Fibroblast of skin of scalp (primary cell): Measurements from ENCODE around the gene DNAJA4.
"Not testable (repeated sequence)": the region's sequence is repeated elsewhere in the genome, so short reads cannot be mapped to it uniquely, and the experiment has no call there.

Source experiments
- DNase-seq: peaks from one replicate; pipeline ENCODE4 v3.0.0-alpha.2; 2013

The DNAJA4 gene

GRCh38 chr15:78244101-78244500 is 20.3 kb upstream of the DNAJA4 start:
- no peak for DNase-seq

- no peak for DNase-seq
Observed at GRCh38 chr15:78244893-78245292, 19.5 kb upstream of the DNAJA4 start.

GRCh38 chr15:78245392-78245791 is 19.0 kb upstream of the DNAJA4 start:
- DNase-seq: not testable (repeated sequence)

GRCh38 chr15:78245976-78246620 is 18.3 kb upstream of the DNAJA4 start:
- not testable (repeated sequence) for DNase-seq

GRCh38 chr15:78247911-78248310 is 16.5 kb upstream of the DNAJA4 start:
- DNase-seq: no peak

GRCh38 chr15:78249131-78249530 is 15.2 kb upstream of the DNAJA4 start:
- no peak for DNase-seq

GRCh38 chr15:78251136-78251535 is 13.2 kb upstream of the DNAJA4 start:
- DNase-seq: no peak

GRCh38 chr15:78255421-78256043 is 8.8 kb upstream of the DNAJA4 start:
- DNase-seq: no peak

- DNase-seq: no peak
Observed at GRCh38 chr15:78256044-78256437, 8.3 kb upstream of the DNAJA4 start.

- DNase-seq: no peak
Observed at GRCh38 chr15:78257681-78258080, 6.7 kb upstream of the DNAJA4 start.

- DNase-seq: no peak
Observed at GRCh38 chr15:78259232-78259631, 5.1 kb upstream of the DNAJA4 start.

GRCh38 chr15:78260489-78260888 is 3.9 kb upstream of the DNAJA4 start:
- DNase-seq: no peak

GRCh38 chr15:78261062-78261461 is 3.3 kb upstream of the DNAJA4 start:
- no peak for DNase-seq

- no peak for DNase-seq
Observed at GRCh38 chr15:78263351-78263781, 996 bp upstream of the DNAJA4 start.

GRCh38 chr15:78263907-78264303 is 457 bp upstream of the DNAJA4 start:
- DNase-seq: no peak

- DNase-seq: no peak
Observed at GRCh38 chr15:78265137-78265460, 737 bp downstream of the DNAJA4 start.

- DNase-seq: peak; percentile 31
Observed at GRCh38 chr15:78265752-78266224, 1.4 kb downstream of the DNAJA4 start.

- no peak for DNase-seq
Observed at GRCh38 chr15:78266229-78266628, 1.9 kb downstream of the DNAJA4 start.

- DNase-seq: no peak
Observed at GRCh38 chr15:78266806-78267205, 2.4 kb downstream of the DNAJA4 start.

- DNase-seq: no peak
Observed at GRCh38 chr15:78272316-78272715, 8.0 kb downstream of the DNAJA4 start.

- no peak for DNase-seq
Observed at GRCh38 chr15:78272776-78273175, 8.4 kb downstream of the DNAJA4 start.

- DNase-seq: no peak
Observed at GRCh38 chr15:78274994-78275393, 10.6 kb downstream of the DNAJA4 start.

- no peak for DNase-seq
Observed at GRCh38 chr15:78276064-78276943, 11.9 kb downstream of the DNAJA4 start.
